HepG2 (cell line): ENCODE measurements around the gene WEE1. TPM values are rescaled to one million over a fixed set of nuclear protein-coding genes. Genes with fewer than 3 reads are reported as not detected.
A peak's percentile ranks its signal among the peaks of the same experiment; 100 is the strongest.

Experiments used
- ATAC-seq: fragments of 200-7000 bp; cut with Tn5 transposase; 3 replicates; pipeline ENCODE4 v1.9.1; 2020; ENCODE audit warnings: mild to moderate bottlenecking, moderate library complexity
- BruUV-seq: library from RNA; stranded (reverse); fragments of 400-500 nt; replicated peaks from 2 replicates; lab custom pipeline; 2021; lab: Mats Ljungman, UMichigan
- CTCF ChIA-PET: fragments of 300-600 bp; formaldehyde crosslinking; extraction: SDS; loops from one replicate; lab custom pipeline; 2021; ENCODE audit warnings: low total read pairs, inconsistent platforms, low intra/inter-chr PET ratio; lab: Yijun Ruan, JAX
- POLR2A ChIA-PET: fragments of 350-600 bp; sonication (Branson Sonifier 250); formaldehyde crosslinking; loops from one replicate; lab custom pipeline; 2020; ENCODE audit warnings: antibody characterized with exemption, inconsistent platforms; lab: Yijun Ruan, JAX
- DNase-seq: peaks from one replicate; pipeline ENCODE4 v3.0.0-alpha.2; 2015; ENCODE audit warnings: low spot score
- FAIRE-seq: peaks from 3 replicates; lab custom pipeline; 2011; peaks lifted over from hg19 to GRCh38; lab: Jason Lieb, UNC
- H2AFZ ChIP-seq: one replicate; pipeline ENCODE4 v1.6.1; 2011; ENCODE audit warnings: low read length, inconsistent platforms
- H3K27ac ChIP-seq: fragments of 300-600 bp; 3 replicates; pipeline ENCODE4 v1.8.0; 2011; ENCODE audit warnings: mixed run types, mild to moderate bottlenecking, mixed read lengths, low read length, inconsistent platforms; ENCODE audit not compliant: insufficient read depth; ENCODE audit errors: extremely low read length
- H3K27me3 ChIP-seq, 2 experiments: fragments of 200-600 bp in 1 of 2; 2 replicates in 1 of 2; 3 replicates in 1 of 2; pipeline versions ENCODE4 v1.6.0 to v1.8.0; 2011; ENCODE audit warnings: low read length in 2 of 2, mild to moderate bottlenecking in 2 of 2, moderate library complexity in 2 of 2, inconsistent platforms in 1 of 2; ENCODE audit not compliant: insufficient read depth in 2 of 2, control insufficient read depth in 1 of 2
- H3K36me3 ChIP-seq, 2 experiments: fragments of 200-600 bp in 1 of 2; replicated peaks in 1 of 2; 2 replicates in 1 of 2; 3 replicates in 1 of 2; pipeline versions ENCODE4 v1.5.1 to v1.8.0; 2011; ENCODE audit warnings: low read length in 2 of 2, inconsistent platforms in 1 of 2; ENCODE audit not compliant: insufficient read depth in 2 of 2, control insufficient read depth in 1 of 2
- H3K4me1 ChIP-seq: 2 replicates; pipeline ENCODE4 v1.5.1; 2012; ENCODE audit warnings: low read length, inconsistent platforms; ENCODE audit not compliant: insufficient read depth
- H3K4me2 ChIP-seq: 2 replicates; pipeline ENCODE4 v1.6.0; 2011; ENCODE audit warnings: low read depth, low read length, inconsistent platforms
- H3K4me3 ChIP-seq, 3 experiments: fragments of 200-600 bp in 1 of 3; sonication (generic), shearing (Covaris generic) in 1 of 3; replicated peaks in 1 of 3; 2 replicates each; pipeline ENCODE4 v1.5.1; 2011 to 2016; ENCODE audit warnings: low read length in 3 of 3, inconsistent platforms in 2 of 3, low read depth in 2 of 3, mild to moderate bottlenecking in 2 of 3, control low read depth in 1 of 3, mixed read lengths in 1 of 3; ENCODE audit not compliant: insufficient read depth in 1 of 3
- H3K79me2 ChIP-seq: one replicate; pipeline ENCODE4 v1.6.1; 2011; ENCODE audit warnings: low read length, inconsistent platforms; ENCODE audit not compliant: insufficient read depth
- H3K9ac ChIP-seq: 2 replicates; pipeline ENCODE4 v1.6.0; 2011; ENCODE audit warnings: mild to moderate bottlenecking, low read depth, low read length, inconsistent platforms; ENCODE audit not compliant: insufficient read depth
- H3K9me3 ChIP-seq: 2 replicates; pipeline ENCODE4 v1.5.1; 2012; ENCODE audit warnings: mild to moderate bottlenecking, low read length
- H4K20me1 ChIP-seq: 2 replicates; pipeline ENCODE4 v1.6.0; 2011; ENCODE audit warnings: inconsistent platforms, mild to moderate bottlenecking, low read length, moderate library complexity; ENCODE audit not compliant: insufficient read depth
- JUN ChIP-seq: sonication (generic); formaldehyde crosslinking; IDR thresholded peaks from 2 replicates; pipeline ENCODE4 v1.4.0; 2020; ENCODE audit warnings: mild to moderate bottlenecking, missing genetic modification reagents
- KLF16 ChIP-seq, 2 experiments: sonication (generic) in 1 of 2; formaldehyde crosslinking in 1 of 2; IDR thresholded peaks; 2 replicates each; pipeline versions ENCODE4 v1.6.1 to v1.8.0; 2016 to 2023; ENCODE audit warnings: missing genetic modification reagents in 2 of 2, missing compliant biosample characterization in 1 of 2
- MAZ ChIP-seq, 2 experiments: sonication (generic) in 1 of 2; formaldehyde crosslinking in 1 of 2; IDR thresholded peaks; 2 replicates each; pipeline versions ENCODE4 v1.5.0 to v1.6.1; 2012 to 2020; ENCODE audit warnings: low read depth in 2 of 2, mild to moderate bottlenecking in 2 of 2, borderline replicate concordance in 1 of 2, improper control_type of control experiment in 1 of 2, low read length in 1 of 2, missing genetic modification reagents in 1 of 2, moderate library complexity in 1 of 2
- MTF1 ChIP-seq: sonication (generic); formaldehyde crosslinking; IDR thresholded peaks from 2 replicates; pipeline ENCODE4 v1.5.0; 2020; ENCODE audit warnings: missing genetic modification reagents
- PRDM15 ChIP-seq: sonication (generic); formaldehyde crosslinking; IDR thresholded peaks from 2 replicates; pipeline ENCODE4 v1.4.0; 2020; ENCODE audit warnings: missing genetic modification reagents
- RBFOX2 ChIP-seq: fragments of 200-400 bp; formaldehyde crosslinking; IDR thresholded peaks from 2 replicates; pipeline ENCODE4 v1.6.1; 2017; ENCODE audit warnings: low read depth, mild to moderate bottlenecking, low read length
- TP53 ChIP-seq: sonication (generic); formaldehyde crosslinking; conservative IDR thresholded peaks from 2 replicates; pipeline ENCODE4 v1.4.0; 2020; ENCODE audit warnings: missing genetic modification reagents
- ZBTB43 ChIP-seq: sonication (generic); formaldehyde crosslinking; conservative IDR thresholded peaks from 2 replicates; pipeline ENCODE4 v1.4.0; 2020; ENCODE audit warnings: missing genetic modification reagents
- ZC3H4 ChIP-seq: sonication (generic); formaldehyde crosslinking; IDR thresholded peaks from 2 replicates; pipeline ENCODE4 v1.4.0; 2020; ENCODE audit warnings: missing genetic modification reagents, borderline replicate concordance
- ZMYM3 ChIP-seq: sonication (generic); formaldehyde crosslinking; IDR thresholded peaks from 2 replicates; pipeline ENCODE4 v1.5.1; 2020; ENCODE audit warnings: mild to moderate bottlenecking, missing genetic modification reagents
- ZNF121 ChIP-seq: sonication (generic); formaldehyde crosslinking; IDR thresholded peaks from 2 replicates; pipeline ENCODE4 v1.5.0; 2020; ENCODE audit warnings: mild to moderate bottlenecking, missing genetic modification reagents
- ZNF33A ChIP-seq: sonication (generic); formaldehyde crosslinking; IDR thresholded peaks from 2 replicates; pipeline ENCODE4 v1.5.1; 2020; ENCODE audit warnings: missing genetic modification reagents, mild to moderate bottlenecking, moderate library complexity, borderline replicate concordance
- WGBS: methylation state at CpG from one replicate; pipeline ENCODE4 v1.1.6; 2017; ENCODE audit warnings: low lambda C conversion rate; 5-methylcytosine and 5-hydroxymethylcytosine counted together
- in situ Hi-C: cut with HindIII; loops from 2 replicates; pipeline ENCODE4 v1.10.0; 2017; ENCODE audit warnings: low pct_unique_long_range_greater_than_20kb; ENCODE audit not compliant: extremely low pct_ligation_motif_present
- intact Hi-C: fragments of 100-400 bp; cut with micrococcal nuclease; formaldehyde crosslinking; loops from one replicate; pipeline ENCODE4 v1.10.0; 2022; ENCODE audit not compliant: unreplicated experiment
- polyA plus RNA-seq, 8 experiments: library from polyadenylated mRNA; depleted of rRNA in 3 of 8; stranded (reverse) in 7 of 8; unstranded in 1 of 8; fragments of >200 nt; fragmentation: Illumina TruSeq in 4 of 8; extraction: Trizol in 4 of 8; gene quantifications; 2 replicates each; pipeline versions ENCODE4 v1.2.1 to v1.2.3, GENCODE V29; 2011 to 2016; ENCODE audit warnings: low read depth in 4 of 8, missing spikeins in 1 of 8, mixed read lengths in 1 of 8; ENCODE audit not compliant: insufficient read depth in 1 of 8
- total RNA-seq, 5 experiments: library from RNA; depleted of rRNA; stranded (reverse); fragments of >200 nt; fragmentation: Illumina TruSeq; extraction: Trizol; gene quantifications; 2 replicates each; pipeline ENCODE4 v1.2.3, GENCODE V29; 2016; ENCODE audit warnings: low read depth in 1 of 5
- TF ChIP-seq, protein P1 (sequence below), 2 experiments: IDR thresholded peaks; 2 replicates each; pipeline ENCODE4 v1.6.1; 2011 to 2012; ENCODE audit warnings: low read length in 2 of 2, borderline replicate concordance in 1 of 2, low read depth in 1 of 2, mild to moderate bottlenecking in 1 of 2, moderate library complexity in 1 of 2

Gene WEE1
- total and polyA plus RNA-seq, 2 of the 13 experiments (the other 11 are each of a cell fraction or from before 2014, with no cell fraction given): 31.4 to 63.7 TPM

DNA sequence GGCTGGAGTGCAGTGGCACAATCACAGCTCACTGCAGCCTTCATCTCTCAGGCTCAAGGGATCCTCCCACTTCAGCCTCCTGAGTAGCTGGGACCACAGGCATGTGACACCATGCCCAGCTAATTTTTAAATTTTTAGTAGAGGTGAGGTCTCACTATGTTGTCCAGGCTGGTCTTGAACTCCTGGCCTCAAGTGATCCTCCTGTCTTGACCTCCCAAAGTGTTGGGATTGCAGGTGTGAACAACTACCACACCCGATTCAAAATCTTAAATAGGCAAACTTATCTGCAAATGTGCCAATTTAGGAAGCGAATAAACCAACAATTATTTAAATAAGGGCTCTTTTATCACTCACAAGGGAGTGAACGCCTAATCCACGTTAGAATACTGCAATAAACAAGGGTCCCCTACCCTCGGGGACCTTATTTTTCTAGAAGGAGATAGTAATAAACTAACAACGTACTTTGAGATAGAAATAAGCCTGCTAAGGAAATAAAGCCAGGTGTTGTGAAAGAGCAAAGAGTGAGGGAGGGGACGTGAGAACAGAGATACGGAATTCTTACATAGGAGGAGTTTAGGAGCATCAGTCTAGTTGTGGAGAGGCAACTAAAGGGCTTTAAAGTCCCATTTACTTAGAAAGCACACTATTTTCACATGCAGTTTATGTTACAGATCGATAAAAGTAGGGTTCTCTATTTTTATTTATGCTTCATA is 3.0 kb upstream of the WEE1 start:
- Histone ChIP-seq H3K4me1 (peaks cover 74% of the 10 kb centered on the region), H3K9me3 (no peaks in the 10 kb centered on the region), H3K9ac (peak overlapping the region; percentile 93), H4K20me1 (0 out of 2 replicates have a peak, but pooled peaks cover 3% of the 10 kb centered on the region), H3K4me3 (peak overlapping the region in 1 of 3 experiments; percentile 21; a peak in 1 of 6 replicates), H3K36me3 (no peaks in the 10 kb centered on the region), H3K27ac (peak overlapping the region; percentile 100), H3K79me2 (peaks cover 19% of the 10 kb centered on the region), H3K27me3 (no peaks in the 10 kb centered on the region; a peak in 1 of 5 replicates), H2AFZ (no peak overlapping the region), H3K4me2 (peak overlapping the region; percentile 85; the same call in 1 of the 2 replicates)
- intact Hi-C loops: loop anchor here (5.0 kb wide), 1 partner anchor 108 kb away; the partner anchor contains the start of gene ZNF143
- DNase-seq (no peak), ATAC-seq (no peak), FAIRE-seq (no peak)
- CTCF ChIA-PET: no interaction called here
- 82% methylated on average over 9 of the region's 9 CpGs for WGBS
- in situ Hi-C loops: loop anchor here (5.0 kb wide), 2 partner anchors 38 to 42 kb away; no protein-coding TSS in a partner anchor
- POLR2A ChIA-PET: interaction anchor here (0.9 to 3.0 kb wide), 3 partner anchors 35 to 59 kb away, joined by 3 to 10 read pairs (median 6); no protein-coding TSS in a partner anchor
- BruUV-seq: no TSS peak
- TF ChIP-seq ZBTB43 (CRISPR knock-in tag) (no peak), ZC3H4 (CRISPR knock-in tag) (no peak), JUN (CRISPR knock-in tag) (no peak), ZMYM3 (CRISPR knock-in tag) (peak; percentile 34; the same call in 1 of the 2 replicates), TP53 (CRISPR knock-in tag) (no peak), ZNF33A (CRISPR knock-in tag) (no peak), MTF1 (no peak), KLF16 (CRISPR knock-in tag; IDR thresholded peaks at IDR 0.05) (no peak), MAZ (IDR thresholded peaks at IDR 0.05; ENCODE audit: borderline replicate concordance, low read depth, low read length) (no peak), MAZ (CRISPR knock-in tag; IDR thresholded peaks at IDR 0.05; ENCODE audit: low read depth) (no peak), ZNF121 (0 out of 2 replicates have a peak, but pooled peaks have one; percentile 19), RBFOX2 (no peak), PRDM15 (CRISPR knock-in tag) (0 out of 2 replicates have a peak, but pooled peaks have one; percentile 37)
- TF ChIP-seq, protein P1, sequence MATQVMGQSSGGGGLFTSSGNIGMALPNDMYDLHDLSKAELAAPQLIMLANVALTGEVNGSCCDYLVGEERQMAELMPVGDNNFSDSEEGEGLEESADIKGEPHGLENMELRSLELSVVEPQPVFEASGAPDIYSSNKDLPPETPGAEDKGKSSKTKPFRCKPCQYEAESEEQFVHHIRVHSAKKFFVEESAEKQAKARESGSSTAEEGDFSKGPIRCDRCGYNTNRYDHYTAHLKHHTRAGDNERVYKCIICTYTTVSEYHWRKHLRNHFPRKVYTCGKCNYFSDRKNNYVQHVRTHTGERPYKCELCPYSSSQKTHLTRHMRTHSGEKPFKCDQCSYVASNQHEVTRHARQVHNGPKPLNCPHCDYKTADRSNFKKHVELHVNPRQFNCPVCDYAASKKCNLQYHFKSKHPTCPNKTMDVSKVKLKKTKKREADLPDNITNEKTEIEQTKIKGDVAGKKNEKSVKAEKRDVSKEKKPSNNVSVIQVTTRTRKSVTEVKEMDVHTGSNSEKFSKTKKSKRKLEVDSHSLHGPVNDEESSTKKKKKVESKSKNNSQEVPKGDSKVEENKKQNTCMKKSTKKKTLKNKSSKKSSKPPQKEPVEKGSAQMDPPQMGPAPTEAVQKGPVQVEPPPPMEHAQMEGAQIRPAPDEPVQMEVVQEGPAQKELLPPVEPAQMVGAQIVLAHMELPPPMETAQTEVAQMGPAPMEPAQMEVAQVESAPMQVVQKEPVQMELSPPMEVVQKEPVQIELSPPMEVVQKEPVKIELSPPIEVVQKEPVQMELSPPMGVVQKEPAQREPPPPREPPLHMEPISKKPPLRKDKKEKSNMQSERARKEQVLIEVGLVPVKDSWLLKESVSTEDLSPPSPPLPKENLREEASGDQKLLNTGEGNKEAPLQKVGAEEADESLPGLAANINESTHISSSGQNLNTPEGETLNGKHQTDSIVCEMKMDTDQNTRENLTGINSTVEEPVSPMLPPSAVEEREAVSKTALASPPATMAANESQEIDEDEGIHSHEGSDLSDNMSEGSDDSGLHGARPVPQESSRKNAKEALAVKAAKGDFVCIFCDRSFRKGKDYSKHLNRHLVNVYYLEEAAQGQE (IDR thresholded peaks at IDR 0.05; ENCODE audit: borderline replicate concordance in 1 of 2, low read depth in 1 of 2, low read length in 2 of 2): no peak
